H9 (cell line): ENCODE measurements around the gene UFM1. TPM values are rescaled to one million over a fixed set of nuclear protein-coding genes. Genes with fewer than 3 reads are reported as not detected.

Experiments
- DNase-seq: peaks from one replicate; pipeline ENCODE4 v3.0.0-alpha.2; 2017
- H2AFZ ChIP-seq: one replicate; pipeline ENCODE4 v1.6.1; 2013; ENCODE audit warnings: mild to moderate bottlenecking, low read length, control low read depth, moderate library complexity
- H2AK5ac ChIP-seq: 2 replicates; pipeline ENCODE4 v1.6.1; 2013; ENCODE audit warnings: low read length, control low read depth, mixed read lengths; ENCODE audit not compliant: insufficient read length
- H2BK120ac ChIP-seq: one replicate; pipeline ENCODE4 v1.6.1; 2013; ENCODE audit warnings: low read depth, mild to moderate bottlenecking, low read length, control low read depth, inconsistent platforms; ENCODE audit not compliant: poor library complexity, severe bottlenecking
- H2BK12ac ChIP-seq: 2 replicates; pipeline ENCODE4 v1.6.1; 2013; ENCODE audit warnings: low read length, control low read depth, mixed read lengths, low read depth; ENCODE audit not compliant: insufficient read length
- H2BK15ac ChIP-seq: 2 replicates; pipeline ENCODE4 v1.6.1; 2013; ENCODE audit warnings: low read depth, low read length, control low read depth
- H2BK20ac ChIP-seq: one replicate; pipeline ENCODE4 v1.6.1; 2013; ENCODE audit warnings: low read depth, mild to moderate bottlenecking, low read length, control low read depth, inconsistent platforms; ENCODE audit not compliant: poor library complexity, severe bottlenecking
- H2BK5ac ChIP-seq: 2 replicates; pipeline ENCODE4 v1.6.1; 2013; ENCODE audit warnings: low read length, control low read depth, mixed read lengths; ENCODE audit not compliant: insufficient read length
- H3K14ac ChIP-seq: 2 replicates; pipeline ENCODE4 v1.6.1; 2013; ENCODE audit warnings: low read length, control low read depth; ENCODE audit not compliant: insufficient read depth
- H3K18ac ChIP-seq: 2 replicates; pipeline ENCODE4 v1.6.1; 2013; ENCODE audit warnings: low read depth, mild to moderate bottlenecking, mixed read lengths, low read length, control low read depth; ENCODE audit not compliant: insufficient read length
- H3K23ac ChIP-seq: 2 replicates; pipeline ENCODE4 v1.6.1; 2013; ENCODE audit warnings: low read length, control low read depth, mixed read lengths, low read depth; ENCODE audit not compliant: insufficient read length
- H3K23me2 ChIP-seq: 2 replicates; pipeline ENCODE4 v1.6.1; 2013; ENCODE audit warnings: low read depth, mild to moderate bottlenecking, mixed read lengths, low read length, control low read depth; ENCODE audit not compliant: insufficient read length, poor library complexity, severe bottlenecking
- H3K27ac ChIP-seq: 2 replicates; pipeline ENCODE4 v1.5.1; 2013; ENCODE audit warnings: low read length, control low read depth, mixed read lengths, low read depth; ENCODE audit not compliant: insufficient read length
- H3K27me3 ChIP-seq: 2 replicates; pipeline ENCODE4 v1.6.1; 2013; ENCODE audit warnings: low read length, control low read depth, inconsistent platforms; ENCODE audit not compliant: insufficient read depth
- H3K4ac ChIP-seq: 2 replicates; pipeline ENCODE4 v1.6.1; 2013; ENCODE audit warnings: low read depth, mild to moderate bottlenecking, control low read depth, inconsistent platforms, low read length, moderate library complexity
- H3K4me1 ChIP-seq: 2 replicates; pipeline ENCODE4 v1.6.1; 2013; ENCODE audit warnings: low read length, control low read depth, inconsistent platforms; ENCODE audit not compliant: insufficient read depth
- H3K4me2 ChIP-seq: 2 replicates; pipeline ENCODE4 v1.6.1; 2013; ENCODE audit warnings: low read length, control low read depth, mixed read lengths; ENCODE audit not compliant: insufficient read length, insufficient read depth
- H3K56ac ChIP-seq: 2 replicates; pipeline ENCODE4 v1.6.1; 2013; ENCODE audit warnings: low read depth, mild to moderate bottlenecking, mixed read lengths, low read length, control low read depth; ENCODE audit not compliant: insufficient read length
- H3K79me1 ChIP-seq: 2 replicates; pipeline ENCODE4 v1.6.1; 2013; ENCODE audit warnings: low read depth, mild to moderate bottlenecking, moderate library complexity, low read length, control low read depth, inconsistent platforms; ENCODE audit not compliant: insufficient read depth, poor library complexity, severe bottlenecking
- H3K79me2 ChIP-seq: 2 replicates; pipeline ENCODE4 v1.6.1; 2013; ENCODE audit warnings: low read length, control low read depth, inconsistent platforms; ENCODE audit not compliant: insufficient read depth
- H3K9ac ChIP-seq: 2 replicates; pipeline ENCODE4 v1.6.1; 2013; ENCODE audit warnings: low read length, control low read depth, mixed read lengths; ENCODE audit not compliant: insufficient read length; ENCODE audit errors: extremely low read depth
- H3K9me3 ChIP-seq: one replicate; pipeline ENCODE4 v1.6.1; 2013; ENCODE audit warnings: low read depth, low read length, inconsistent platforms; ENCODE audit not compliant: control insufficient read depth
- H3T11ph ChIP-seq: one replicate; pipeline ENCODE4 v1.6.1; 2013; ENCODE audit warnings: mild to moderate bottlenecking, low read length, control low read depth, inconsistent platforms
- H4K20me1 ChIP-seq: one replicate; pipeline ENCODE4 v1.6.1; 2013; ENCODE audit not compliant: control insufficient read depth, insufficient read length, insufficient read depth
- H4K5ac ChIP-seq: 2 replicates; pipeline ENCODE4 v1.6.1; 2013; ENCODE audit warnings: low read depth, mild to moderate bottlenecking, mixed read lengths, low read length, control low read depth; ENCODE audit not compliant: insufficient read length
- H4K8ac ChIP-seq: replicated peaks from 2 replicates; pipeline ENCODE4 v1.6.1; 2013; ENCODE audit warnings: low read length, control low read depth, mixed read lengths, low read depth; ENCODE audit not compliant: insufficient read length
- H4K91ac ChIP-seq: 2 replicates; pipeline ENCODE4 v1.6.1; 2013; ENCODE audit warnings: low read depth, mild to moderate bottlenecking, moderate library complexity, mixed read lengths, low read length, control low read depth; ENCODE audit not compliant: insufficient read length
- H3K27ac Mint-ChIP-seq, 3 experiments: 2 replicates in 2 of 3; 3 replicates in 1 of 3; pipeline ENCODE4 v1.8.0; 2020 to 2021; ENCODE audit warnings: mixed read lengths in 3 of 3, mild to moderate bottlenecking in 1 of 3, moderate library complexity in 1 of 3
- H3K27me3 Mint-ChIP-seq: 2 replicates; pipeline ENCODE4 v1.8.0; 2021; ENCODE audit warnings: low read depth, mild to moderate bottlenecking, moderate library complexity, mixed read lengths
- H3K36me3 Mint-ChIP-seq, 3 experiments: 2 replicates in 2 of 3; 3 replicates in 1 of 3; pipeline ENCODE4 v1.8.0; 2020 to 2021; ENCODE audit warnings: low read depth in 3 of 3, mixed read lengths in 3 of 3; ENCODE audit not compliant: insufficient read depth in 1 of 3
- H3K4me1 Mint-ChIP-seq, 2 experiments: 2 replicates each; pipeline ENCODE4 v1.8.0; 2020; ENCODE audit warnings: mixed read lengths in 2 of 2
- H3K4me3 Mint-ChIP-seq, 2 experiments: 2 replicates in 1 of 2; 3 replicates in 1 of 2; pipeline ENCODE4 v1.8.0; 2020 to 2021; ENCODE audit warnings: mild to moderate bottlenecking in 2 of 2, mixed read lengths in 2 of 2, moderate library complexity in 1 of 2
- H3K9me3 Mint-ChIP-seq, 2 experiments: 2 replicates in 1 of 2; 3 replicates in 1 of 2; pipeline ENCODE4 v1.8.0; 2020; ENCODE audit warnings: mild to moderate bottlenecking in 2 of 2, mixed read lengths in 2 of 2, moderate library complexity in 1 of 2
- CTCF ChIP-seq: fragments of 200-600 bp; sonication (generic); conservative IDR thresholded peaks from 3 replicates; pipeline ENCODE4 v1.8.0; 2021; ENCODE audit warnings: antibody characterized with exemption, mild to moderate bottlenecking
- WGBS: extraction: QIAGEN DNeasy Blood & Tissue Kit; methylation state at CpG from one replicate; pipeline ENCODE4 v1.1.7; 2013; ENCODE audit warnings: missing lambda C conversion rate, low lambda C conversion rate, mixed read lengths; ENCODE audit not compliant: insufficient read length; ENCODE audit errors: extremely low coverage; 5-methylcytosine and 5-hydroxymethylcytosine counted together
- total RNA-seq: library from RNA; stranded (reverse); gene quantifications from 2 replicates; pipeline ENCODE4 v1.2.1, GENCODE V29; 2021

Gene UFM1
- total RNA-seq, 1 experiment from 2014 or later: 57.3 TPM

- Histone ChIP-seq H3K4ac (no peak overlapping the region), H3K79me2 (no peaks in the 10 kb centered on the region), H2AFZ (no peak overlapping the region), H3T11ph (no peak overlapping the region), H2BK20ac (no peak overlapping the region), H2AK5ac (no peak overlapping the region), H4K91ac (no peak overlapping the region), H3K27ac (no peak overlapping the region), H4K8ac (no peak overlapping the region), H2BK5ac (no peak overlapping the region), H3K9ac (no peak overlapping the region), H3K23me2 (no peaks in the 10 kb centered on the region), H3K18ac (no peak overlapping the region), H3K14ac (no peak overlapping the region), H3K27me3 (no peaks in the 10 kb centered on the region), H3K4me1 (no peaks in the 10 kb centered on the region), H3K4me2 (no peak overlapping the region), H3K23ac (no peak overlapping the region), H3K56ac (no peak overlapping the region), H2BK12ac (no peak overlapping the region), H3K79me1 (no peaks in the 10 kb centered on the region), H4K20me1 (no peaks in the 10 kb centered on the region), H2BK15ac (no peak overlapping the region), H3K9me3 (no peaks in the 10 kb centered on the region), H4K5ac (no peak overlapping the region), H2BK120ac (no peak overlapping the region)
- Mint-ChIP-seq H3K4me1 (peaks cover 0 to 5% of the 10 kb centered on the region in 2 experiments; a peak in 2 of 4 replicates), H3K9me3 (peaks cover 7 to 11% of the 10 kb centered on the region in 2 experiments; a peak in 3 of 5 replicates), H3K27me3 (no peaks in the 10 kb centered on the region), H3K36me3 (peaks cover 0 to 15% (median 4%) of the 10 kb centered on the region in 3 experiments; a peak in 4 of 7 replicates), H3K4me3 (no peak overlapping the region), H3K27ac (no peak overlapping the region)
- no peak for TF ChIP-seq CTCF
- no CpG with 5 or more reads among the region's 5 CpGs for WGBS
- no peak for DNase-seq
These were observed 28.0 kb upstream of the UFM1 start for GRCh38 chr13:38321654-38322053.
